Peyer's patch (tissue), 4 donors: ENCODE results near the gene SEC24D.

Experiments used
- POLR2A ChIP-seq, 2 donors: fragments of 450-650 bp; IDR thresholded peaks; one replicate each; pipeline ENCODE4 v1.5.1; 2017; ENCODE audit warnings: antibody characterized with exemption in 2 of 2, mild to moderate bottlenecking in 2 of 2, moderate library complexity in 2 of 2
- TF ChIP-seq, protein P1 (sequence below), 6 experiments: fragments of 450-650 bp in 4 of 6; fragments of 200-600 bp in 2 of 6; sonication (generic) in 1 of 6; IDR thresholded peaks; one replicate each; pipeline ENCODE4 v1.5.1; 2017 to 2019; ENCODE audit warnings: antibody characterized with exemption in 6 of 6, mild to moderate bottlenecking in 3 of 6, moderate library complexity in 1 of 6

DNA sequence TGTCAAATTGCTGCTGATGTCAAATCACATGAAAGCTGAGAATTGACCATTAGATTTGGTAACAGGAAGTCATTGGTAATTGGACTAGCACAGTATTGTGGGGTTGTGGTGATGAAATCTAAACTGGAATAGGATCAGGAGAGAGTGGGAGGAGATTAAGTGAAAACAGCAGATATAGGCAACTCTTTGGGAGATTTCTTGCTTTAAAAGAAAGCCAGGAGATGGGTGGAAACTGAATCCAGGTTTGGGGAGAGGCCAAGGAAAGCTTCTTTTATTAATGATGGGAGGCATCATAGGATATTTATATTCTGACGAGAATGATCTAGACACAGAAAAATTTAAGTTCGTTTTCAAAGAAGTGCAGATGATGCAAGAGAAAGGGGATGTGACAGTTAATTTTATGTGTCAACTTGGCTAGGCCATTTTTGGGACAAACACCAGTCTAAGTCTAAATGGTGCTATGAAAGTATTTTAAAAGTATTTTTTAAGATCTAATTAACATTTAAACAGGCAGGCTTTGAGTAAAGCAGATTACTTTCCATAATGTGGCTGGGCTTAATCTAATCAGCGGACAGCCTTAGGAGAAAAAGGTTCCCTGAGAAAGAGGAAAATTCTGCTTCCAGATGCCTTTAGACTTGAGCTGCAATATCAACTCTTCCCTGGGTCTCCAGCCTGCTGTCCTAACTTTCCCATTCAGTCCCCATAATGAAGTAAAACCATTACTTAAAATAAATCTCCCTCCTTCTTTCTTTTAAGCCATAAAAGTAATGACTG is 24.7 kb downstream of the SEC24D start:
- no peak for TF ChIP-seq POLR2A (IDR thresholded peaks at IDR 0.05)
- TF ChIP-seq, protein P1, sequence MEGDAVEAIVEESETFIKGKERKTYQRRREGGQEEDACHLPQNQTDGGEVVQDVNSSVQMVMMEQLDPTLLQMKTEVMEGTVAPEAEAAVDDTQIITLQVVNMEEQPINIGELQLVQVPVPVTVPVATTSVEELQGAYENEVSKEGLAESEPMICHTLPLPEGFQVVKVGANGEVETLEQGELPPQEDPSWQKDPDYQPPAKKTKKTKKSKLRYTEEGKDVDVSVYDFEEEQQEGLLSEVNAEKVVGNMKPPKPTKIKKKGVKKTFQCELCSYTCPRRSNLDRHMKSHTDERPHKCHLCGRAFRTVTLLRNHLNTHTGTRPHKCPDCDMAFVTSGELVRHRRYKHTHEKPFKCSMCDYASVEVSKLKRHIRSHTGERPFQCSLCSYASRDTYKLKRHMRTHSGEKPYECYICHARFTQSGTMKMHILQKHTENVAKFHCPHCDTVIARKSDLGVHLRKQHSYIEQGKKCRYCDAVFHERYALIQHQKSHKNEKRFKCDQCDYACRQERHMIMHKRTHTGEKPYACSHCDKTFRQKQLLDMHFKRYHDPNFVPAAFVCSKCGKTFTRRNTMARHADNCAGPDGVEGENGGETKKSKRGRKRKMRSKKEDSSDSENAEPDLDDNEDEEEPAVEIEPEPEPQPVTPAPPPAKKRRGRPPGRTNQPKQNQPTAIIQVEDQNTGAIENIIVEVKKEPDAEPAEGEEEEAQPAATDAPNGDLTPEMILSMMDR (IDR thresholded peaks at IDR 0.05) = no peak
